Measurements from ENCODE around the gene SLC18A2. TPM values are rescaled to one million over a fixed set of nuclear protein-coding genes. Genes with fewer than 3 reads are reported as not detected.

Gene SLC18A2
- total and polyA plus RNA-seq, 2 of the 8 experiments (the other 6 are each of a cell fraction or from before 2014, with no cell fraction given), result 6.5 to 7.0 TPM

GRCh38 chr10:117264782-117265181, 23.9 kb downstream of the SLC18A2 start:
- no peaks in the 10 kb centered on the region; the same call in 1 of the 2 replicates for H3K23me2 ChIP-seq (ENCODE audit: low read depth, low read length)
- ChIA-PET CTCF (ENCODE audit: partially characterized antibody) (interaction anchor here (2.6 to 4.0 kb wide), 2 partner anchors 48 to 55 kb away, joined by 9 to 16 read pairs; no protein-coding TSS in a partner anchor), POLR2A (ENCODE audit: partially characterized antibody) (no interaction called here)
- H2AFZ ChIP-seq (ENCODE audit: low read length), result no peak overlapping the region
- FAIRE-seq (no peak), DNase-seq (ENCODE audit: low read depth in 1 of 2, low spot score in 2 of 2) (no peak)
- H3K27ac ChIP-seq (ENCODE audit: low read depth, low read length), result no peak overlapping the region
- H3K36me3 ChIP-seq (ENCODE audit: control insufficient read depth in 2 of 4, insufficient read depth in 4 of 4, low read length in 3 of 4), result no peaks in the 10 kb centered on the region
- H4K8ac ChIP-seq (ENCODE audit: extremely low read depth, insufficient read depth, low read length), result no peak overlapping the region
- H4K20me1 ChIP-seq (replicated peaks in 1 of 2; ENCODE audit: control insufficient read depth in 1 of 2, insufficient read depth in 2 of 2, low read length in 2 of 2), result peaks cover 0 to 5% of the 10 kb centered on the region in 2 experiments
- no peak overlapping the region for H2BK120ac ChIP-seq (replicated peaks; ENCODE audit: low read depth, low read length)
- H3K9me3 ChIP-seq (ENCODE audit: insufficient read depth in 2 of 2, low read depth in 1 of 2, low read length in 1 of 2), result no peaks in the 10 kb centered on the region
- H4K5ac ChIP-seq (ENCODE audit: insufficient read length, low read depth, low read length), result no peak overlapping the region
- no peak overlapping the region for H2BK12ac ChIP-seq (ENCODE audit: low read depth, low read length)
- H3K4ac ChIP-seq (replicated peaks; ENCODE audit: insufficient read length, low read depth, low read length), result no peak overlapping the region
- H3K9ac ChIP-seq (replicated peaks in 1 of 4; ENCODE audit: extremely low read depth in 1 of 4, low read depth in 3 of 4, low read length in 3 of 4), result no peak overlapping the region
- no peak overlapping the region for H3K4me3 ChIP-seq (ENCODE audit: extremely low read depth in 1 of 4, insufficient read depth in 2 of 4, low read depth in 3 of 4, low read length in 4 of 4)
- no peaks in the 10 kb centered on the region for H3K79me1 ChIP-seq (ENCODE audit: low read depth, low read length)
- no peak overlapping the region for H2BK5ac ChIP-seq (ENCODE audit: low read depth, low read length)
- 71% methylated on average over 7 of the region's 7 CpGs; no CpG with 5 or more reads in 1 of the 2 experiments for WGBS, 2 experiments (ENCODE audit: extremely low coverage in 1 of 2, insufficient coverage in 1 of 2, insufficient read length in 1 of 2, insufficient replicate concordance in 2 of 2, low coverage in 1 of 2, low lambda C conversion rate in 2 of 2, missing lambda C conversion rate in 1 of 2)
- H3K23ac ChIP-seq (ENCODE audit: insufficient read length), result no peak overlapping the region
- H4K91ac ChIP-seq (replicated peaks; ENCODE audit: insufficient read length, low read length), result no peak overlapping the region
- H3K4me1 ChIP-seq (replicated peaks in 1 of 4; ENCODE audit: control insufficient read depth in 3 of 4, insufficient read depth in 4 of 4, low read length in 3 of 4), result peaks cover 0 to 7% (median 3%) of the 10 kb centered on the region in 4 experiments; a peak in 4 of 7 replicates
- no peak overlapping the region for H2BK20ac ChIP-seq (ENCODE audit: low read length)
- no peaks in the 10 kb centered on the region for H3K79me2 ChIP-seq (ENCODE audit: control insufficient read depth in 1 of 2, insufficient read depth in 2 of 2, low read length in 2 of 2)
- no peak overlapping the region for H2BK15ac ChIP-seq (ENCODE audit: low read length)
- no peak overlapping the region for H3K56ac ChIP-seq (replicated peaks; ENCODE audit: insufficient read length, low read depth, low read length)
- H3K4me2 ChIP-seq (ENCODE audit: insufficient read depth in 1 of 2, low read depth in 2 of 2, low read length in 2 of 2), result no peak overlapping the region
- H3K14ac ChIP-seq (ENCODE audit: insufficient read length), result no peak overlapping the region
- no peak overlapping the region for H2AK5ac ChIP-seq (ENCODE audit: low read depth, low read length)
- H3K27me3 ChIP-seq (replicated peaks in 1 of 4; ENCODE audit: control insufficient read depth in 3 of 4, extremely low read depth in 1 of 4, insufficient read depth in 3 of 4, low read length in 3 of 4), result no peaks in the 10 kb centered on the region
- H3K18ac ChIP-seq (ENCODE audit: extremely low read depth, low read length), result no peak overlapping the region
- TF ChIP-seq RFX5 (IDR thresholded peaks at IDR 0.05; ENCODE audit: borderline replicate concordance, low read depth, low read length), result no peak
- TF ChIP-seq PHF8 (conservative IDR thresholded peaks at IDR 0.05; ENCODE audit: low read depth, low read length), result no peak
- TF ChIP-seq TEAD4 (IDR thresholded peaks at IDR 0.05; ENCODE audit: low read depth, low read length), result no peak
- no peak for TF ChIP-seq POLR2AphosphoS5 (IDR thresholded peaks at IDR 0.05; ENCODE audit: low read depth, low read length)
- no peak for TF ChIP-seq HDAC6 (IDR thresholded peaks at IDR 0.05; ENCODE audit: low read depth, low read length)
- TF ChIP-seq SIRT6 (IDR thresholded peaks at IDR 0.05; ENCODE audit: low read length), result no peak
- TF ChIP-seq, protein P1, sequence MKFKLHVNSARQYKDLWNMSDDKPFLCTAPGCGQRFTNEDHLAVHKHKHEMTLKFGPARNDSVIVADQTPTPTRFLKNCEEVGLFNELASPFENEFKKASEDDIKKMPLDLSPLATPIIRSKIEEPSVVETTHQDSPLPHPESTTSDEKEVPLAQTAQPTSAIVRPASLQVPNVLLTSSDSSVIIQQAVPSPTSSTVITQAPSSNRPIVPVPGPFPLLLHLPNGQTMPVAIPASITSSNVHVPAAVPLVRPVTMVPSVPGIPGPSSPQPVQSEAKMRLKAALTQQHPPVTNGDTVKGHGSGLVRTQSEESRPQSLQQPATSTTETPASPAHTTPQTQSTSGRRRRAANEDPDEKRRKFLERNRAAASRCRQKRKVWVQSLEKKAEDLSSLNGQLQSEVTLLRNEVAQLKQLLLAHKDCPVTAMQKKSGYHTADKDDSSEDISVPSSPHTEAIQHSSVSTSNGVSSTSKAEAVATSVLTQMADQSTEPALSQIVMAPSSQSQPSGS (IDR thresholded peaks at IDR 0.05; ENCODE audit: low read length), result no peak
- no peak for TF ChIP-seq HDAC2 (IDR thresholded peaks at IDR 0.05; ENCODE audit: borderline replicate concordance in 1 of 2, low read depth in 2 of 2, low read length in 2 of 2)
- no peak for TF ChIP-seq MAFK (IDR thresholded peaks at IDR 0.05; ENCODE audit: low read depth, low read length)
- no peak for TF ChIP-seq CHD2 (IDR thresholded peaks at IDR 0.05; ENCODE audit: low read length)
- no peak for TF ChIP-seq NRF1 (IDR thresholded peaks at IDR 0.05; ENCODE audit: low read depth, low read length)
- no peak for TF ChIP-seq KDM5A (IDR thresholded peaks at IDR 0.05; ENCODE audit: low read length)
- no peak for TF ChIP-seq CHD1 (IDR thresholded peaks at IDR 0.05; ENCODE audit: low read depth, low read length)
- no peak for TF ChIP-seq YY1 (IDR thresholded peaks at IDR 0.05; ENCODE audit: low read depth, low read length)
